Lower leg skin (tissue), 4 donors: ENCODE data around the gene FBXO8. TPM values are rescaled to one million over a fixed set of nuclear protein-coding genes. Genes with fewer than 3 reads are reported as not detected.

ENCODE experiments used
- DNase-seq, 2 donors: peaks; one replicate each; pipeline ENCODE4 v3.0.0-alpha.2; 2019; ENCODE audit warnings: low spot score in 2 of 2
- H3K4me3 ChIP-seq: fragments of 200-600 bp; sonication (generic); 2 replicates; pipeline ENCODE4 v1.5.1; 2017; ENCODE audit warnings: mild to moderate bottlenecking, low read depth; ENCODE audit not compliant: poor library complexity, severe bottlenecking
- POLR2A ChIP-seq, 2 donors: fragments of 450-650 bp; IDR thresholded peaks; one replicate each; pipeline ENCODE4 v1.6.1; 2016 to 2017; ENCODE audit warnings: antibody characterized with exemption in 2 of 2, mild to moderate bottlenecking in 1 of 2, moderate library complexity in 1 of 2
- WGBS, 2 donors: methylation state at CpG; one replicate each; pipeline ENCODE4 v1.1.5; 2018; 5-methylcytosine and 5-hydroxymethylcytosine counted together
- intact Hi-C: fragments of 100-400 bp; cut with DNase I; formaldehyde crosslinking; loops from one replicate; pipeline ENCODE4 v1.15.0; 2023; ENCODE audit warnings: low total_unique reads
- total RNA-seq, 4 donors: library from RNA; depleted of rRNA; stranded (reverse); fragments of >200 nt; gene quantifications; one replicate each; pipeline ENCODE4 v1.1.0, GENCODE V29; 2016
- TF ChIP-seq, protein P1 (sequence below), 3 donors: fragments of 450-650 bp; IDR thresholded peaks; one replicate each; pipeline ENCODE4 v1.5.1; 2016; ENCODE audit warnings: antibody characterized with exemption in 3 of 3, mild to moderate bottlenecking in 3 of 3, moderate library complexity in 2 of 3

FBXO8 gene, protein sequence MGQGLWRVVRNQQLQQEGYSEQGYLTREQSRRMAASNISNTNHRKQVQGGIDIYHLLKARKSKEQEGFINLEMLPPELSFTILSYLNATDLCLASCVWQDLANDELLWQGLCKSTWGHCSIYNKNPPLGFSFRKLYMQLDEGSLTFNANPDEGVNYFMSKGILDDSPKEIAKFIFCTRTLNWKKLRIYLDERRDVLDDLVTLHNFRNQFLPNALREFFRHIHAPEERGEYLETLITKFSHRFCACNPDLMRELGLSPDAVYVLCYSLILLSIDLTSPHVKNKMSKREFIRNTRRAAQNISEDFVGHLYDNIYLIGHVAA
- 10 to 100 TPM; 35.6 to 58.3 (median 47.2) TPM for total RNA-seq

DNA sequence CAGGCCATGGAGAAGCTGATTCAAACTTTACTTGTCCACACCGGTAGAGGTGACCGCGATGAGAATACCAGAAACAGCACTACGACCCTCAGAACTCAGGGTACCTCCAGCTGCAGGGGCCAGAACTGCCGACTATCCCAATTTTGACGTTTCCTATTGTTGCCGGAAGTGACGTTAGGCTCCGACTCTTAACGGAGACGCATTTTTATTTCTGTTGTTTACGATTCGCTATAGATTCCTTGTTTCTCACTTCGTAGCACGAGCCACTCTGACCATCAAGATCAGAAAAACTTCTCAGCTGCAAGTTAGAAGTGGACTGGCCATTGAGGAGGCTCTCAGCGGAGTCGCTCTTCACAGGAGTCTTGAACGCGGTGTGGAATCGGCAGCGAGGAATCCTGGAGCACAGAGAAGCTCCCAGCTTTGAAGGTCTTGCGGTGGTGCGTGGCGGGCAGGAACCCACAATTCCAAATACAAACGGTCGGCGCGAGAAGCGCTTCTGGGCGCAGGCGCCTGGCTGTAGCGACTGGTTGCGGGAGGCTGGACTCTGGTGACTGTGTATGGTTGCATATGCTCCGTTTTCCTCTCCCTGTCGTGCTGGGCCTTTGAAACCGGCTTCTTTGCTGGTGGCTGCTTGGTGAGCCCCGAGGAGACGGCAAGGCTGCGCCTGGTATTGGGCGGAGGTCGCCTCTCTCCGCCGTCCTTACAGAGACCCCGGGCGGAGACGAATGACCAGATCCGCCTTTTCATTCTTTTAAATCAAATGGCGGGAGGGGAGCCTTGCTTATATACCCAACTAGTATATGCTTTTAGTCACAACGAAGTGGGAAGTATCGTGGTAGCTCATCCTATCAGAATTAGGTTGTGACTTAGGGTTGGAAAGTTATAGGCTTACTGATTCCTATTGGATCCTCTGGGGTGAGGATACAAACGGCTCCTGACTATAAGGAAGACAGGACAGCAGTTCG, at the start of gene FBXO8, which contains the start of gene CEP44:
TSS of gene FBXO8 (minus strand) at position 161 of the 965 bp plus-strand sequence. CDS start 20,575 bp downstream, outside the sequence.
TSS of gene CEP44 (plus strand) at position 405 of the 965 bp plus-strand sequence. CDS start 15,211 bp downstream, outside the sequence.
- TF ChIP-seq POLR2A (IDR thresholded peaks at IDR 0.05), result no peak
- TF ChIP-seq, protein P1, sequence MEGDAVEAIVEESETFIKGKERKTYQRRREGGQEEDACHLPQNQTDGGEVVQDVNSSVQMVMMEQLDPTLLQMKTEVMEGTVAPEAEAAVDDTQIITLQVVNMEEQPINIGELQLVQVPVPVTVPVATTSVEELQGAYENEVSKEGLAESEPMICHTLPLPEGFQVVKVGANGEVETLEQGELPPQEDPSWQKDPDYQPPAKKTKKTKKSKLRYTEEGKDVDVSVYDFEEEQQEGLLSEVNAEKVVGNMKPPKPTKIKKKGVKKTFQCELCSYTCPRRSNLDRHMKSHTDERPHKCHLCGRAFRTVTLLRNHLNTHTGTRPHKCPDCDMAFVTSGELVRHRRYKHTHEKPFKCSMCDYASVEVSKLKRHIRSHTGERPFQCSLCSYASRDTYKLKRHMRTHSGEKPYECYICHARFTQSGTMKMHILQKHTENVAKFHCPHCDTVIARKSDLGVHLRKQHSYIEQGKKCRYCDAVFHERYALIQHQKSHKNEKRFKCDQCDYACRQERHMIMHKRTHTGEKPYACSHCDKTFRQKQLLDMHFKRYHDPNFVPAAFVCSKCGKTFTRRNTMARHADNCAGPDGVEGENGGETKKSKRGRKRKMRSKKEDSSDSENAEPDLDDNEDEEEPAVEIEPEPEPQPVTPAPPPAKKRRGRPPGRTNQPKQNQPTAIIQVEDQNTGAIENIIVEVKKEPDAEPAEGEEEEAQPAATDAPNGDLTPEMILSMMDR (IDR thresholded peaks at IDR 0.05), result no peak

DNA sequence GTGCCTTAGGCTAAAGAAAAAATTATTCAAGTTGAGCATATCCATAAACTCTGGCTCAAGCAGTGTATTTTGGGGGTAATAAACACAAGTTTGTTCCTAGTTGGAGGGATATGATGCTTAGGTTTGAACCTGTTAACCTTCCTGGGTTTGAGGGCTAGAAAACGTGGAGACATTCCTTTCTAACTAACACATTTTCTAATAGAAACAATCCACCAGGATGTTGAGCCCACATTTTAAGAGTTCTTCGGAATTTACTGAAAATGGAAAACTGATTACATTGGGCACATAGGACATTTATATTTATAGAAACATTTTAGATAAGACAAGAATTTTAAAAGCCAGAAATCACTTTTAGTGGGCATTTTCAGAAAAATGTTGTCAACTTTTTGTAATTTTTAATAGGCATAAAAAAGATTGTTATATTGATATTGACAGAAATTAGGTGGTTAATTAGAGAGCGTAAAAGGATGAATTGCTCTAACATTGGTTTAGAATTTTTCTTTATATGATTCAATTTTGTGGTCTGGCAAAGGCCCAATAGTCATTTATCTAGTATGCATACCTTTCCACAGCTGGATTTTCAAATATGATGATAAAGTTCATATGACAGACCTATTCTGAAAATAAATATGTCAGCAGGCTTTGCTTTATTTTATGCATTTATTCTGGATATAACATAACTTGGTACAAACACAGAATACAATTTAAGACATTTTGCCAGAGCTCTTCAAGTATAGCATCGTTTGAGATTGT, 49.5 kb upstream of the FBXO8 start:
- intact Hi-C loops, result no loop called here
- H3K4me3 ChIP-seq, result no peak overlapping the region
- no peak for DNase-seq
- 70 to 72% methylated on average over 4 of the region's 4 CpGs for WGBS, 2 donors
- TF ChIP-seq POLR2A (IDR thresholded peaks at IDR 0.05), result no peak
- TF ChIP-seq, protein P1 (IDR thresholded peaks at IDR 0.05), result no peak

More for the DNA sequence above, at the start of gene FBXO8, which contains the start of gene CEP44:
- intact Hi-C loops, result loop anchor here (10.0 kb wide), 1 partner anchor 1569 kb away; no protein-coding TSS in a partner anchor
- peak; percentile 61 to 93 for DNase-seq
- peak within 1 kb of the TSS; percentile 78 for H3K4me3 ChIP-seq
- 0% methylated on average over 46 of the region's 52 CpGs for WGBS, 2 donors

DNA sequence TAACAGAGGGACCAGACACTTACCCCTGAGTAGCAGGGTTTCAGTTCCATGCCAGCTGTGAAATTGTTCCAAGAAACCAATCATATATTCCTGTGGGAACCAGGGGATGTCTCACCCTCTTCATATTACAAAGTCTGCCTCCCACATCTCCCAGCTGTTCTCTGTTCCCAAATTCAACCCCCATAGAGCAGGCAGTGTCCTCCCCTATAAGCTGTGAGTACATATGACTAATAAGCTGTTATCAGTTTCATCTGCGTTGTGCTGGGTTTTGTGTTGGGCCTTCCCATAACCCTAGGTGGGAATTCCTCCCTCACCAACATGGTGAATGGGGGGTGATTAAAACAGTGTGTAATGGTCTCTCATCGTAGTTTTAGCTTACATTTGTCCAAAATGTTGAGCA, 41.3 kb upstream of the FBXO8 start:
- WGBS, 2 donors, result 84 to 94% methylated on average over 2 of the region's 2 CpGs
- H3K4me3 ChIP-seq, result no peak overlapping the region
- intact Hi-C loops, result no loop called here
- TF ChIP-seq POLR2A (IDR thresholded peaks at IDR 0.05), result no peak
- TF ChIP-seq, protein P1 (IDR thresholded peaks at IDR 0.05), result no peak
- no peak for DNase-seq

DNA sequence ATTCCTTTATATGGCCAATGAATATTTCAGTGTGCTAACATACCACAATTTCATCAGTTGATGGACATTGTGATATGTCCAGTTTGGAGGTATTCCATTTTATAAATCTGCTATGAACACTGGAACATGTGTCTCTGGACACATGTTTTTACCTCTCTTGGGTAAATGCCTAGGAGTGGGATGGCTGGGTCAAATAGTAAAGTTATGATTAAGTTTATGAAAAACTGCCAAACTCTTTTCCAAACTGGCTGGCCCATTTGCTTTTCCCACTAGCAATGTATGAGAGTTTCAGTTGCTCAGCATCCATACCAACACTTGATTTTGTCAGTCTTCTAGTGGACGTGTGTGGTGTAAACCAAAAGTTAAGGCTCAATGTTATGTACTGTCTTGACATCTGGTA, 40.8 kb upstream of the FBXO8 start:
- TF ChIP-seq POLR2A (IDR thresholded peaks at IDR 0.05), result no peak
- TF ChIP-seq, protein P1 (IDR thresholded peaks at IDR 0.05), result no peak
- no peak for DNase-seq
- 96 to 100% methylated on average over 1 of the region's 1 CpG for WGBS, 2 donors
- no peak overlapping the region for H3K4me3 ChIP-seq
- intact Hi-C loops, result no loop called here

DNA sequence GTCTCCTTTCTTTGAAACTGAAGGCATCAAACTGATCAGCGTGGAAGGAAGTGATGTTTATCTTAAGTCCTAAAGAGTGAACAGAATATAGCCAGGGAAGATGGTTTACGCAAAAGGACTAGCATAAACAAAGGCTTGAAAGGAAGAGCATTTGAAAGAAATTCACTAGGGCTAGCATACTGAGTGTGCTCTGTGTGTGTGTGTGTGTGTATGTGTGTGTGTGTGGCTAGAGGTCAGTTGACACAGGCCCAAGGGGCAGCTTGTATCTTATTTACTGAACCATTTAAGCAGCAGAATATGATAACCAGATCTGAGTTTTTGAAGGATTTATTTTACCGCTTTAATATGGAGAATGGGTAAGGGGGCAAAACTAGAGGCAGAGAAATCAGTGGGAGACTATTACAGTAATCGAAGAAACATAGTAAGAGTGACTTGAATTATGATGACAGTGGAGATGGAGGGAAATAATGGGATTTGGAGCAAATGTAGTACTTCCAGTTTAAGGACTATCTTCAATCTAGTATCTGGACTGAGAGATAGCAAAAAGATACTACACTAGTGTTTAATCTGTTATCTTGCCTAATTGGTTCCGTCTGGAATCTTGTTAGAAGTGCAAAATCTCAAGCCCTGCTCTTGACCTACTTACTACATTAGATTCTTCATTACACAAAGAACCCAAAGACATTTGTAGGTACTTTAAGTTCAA, 37.2 kb upstream of the FBXO8 start:
- no peak for DNase-seq
- 79 to 94% methylated on average over 5 of the region's 5 CpGs for WGBS, 2 donors
- H3K4me3 ChIP-seq, result no peak overlapping the region
- TF ChIP-seq, protein P1 (IDR thresholded peaks at IDR 0.05), result no peak
- no peak for TF ChIP-seq POLR2A (IDR thresholded peaks at IDR 0.05)
- intact Hi-C loops, result no loop called here
